Activated naive CD4-positive, alpha-beta T cell (primary cell): Measurements from ENCODE around the gene GMNC.
"Not testable (repeated sequence)": the region's sequence is repeated elsewhere in the genome, so short reads cannot be mapped to it uniquely, and the experiment has no call there.

Source experiments
- DNase-seq, 4 experiments: peaks; one replicate each; lab custom pipeline; 2025; lab: John Stamatoyannopoulos, UW

Gene GMNC

GRCh38 chr3:190862209-190863118 is at the start of gene GMNC:
TSS of gene GMNC (minus strand) at chr3:190862694. CDS start at chr3:190862615, 79 bp downstream.
- no peak for DNase-seq

- no peak for DNase-seq
These were observed 48.9 kb upstream of the GMNC start for GRCh38 chr3:190911382-190911781.

- no peak for DNase-seq
These were observed 47.4 kb upstream of the GMNC start for GRCh38 chr3:190909908-190910307.

- no peak for DNase-seq
These were observed 40.7 kb upstream of the GMNC start for GRCh38 chr3:190903156-190903555.

GRCh38 chr3:190902292-190902691 is 39.8 kb upstream of the GMNC start:
- DNase-seq = no peak

GRCh38 chr3:190892395-190892902 is 30.0 kb upstream of the GMNC start:
- DNase-seq = no peak

GRCh38 chr3:190886945-190887344 is 24.5 kb upstream of the GMNC start:
- DNase-seq = no peak

GRCh38 chr3:190883973-190884832 is 21.7 kb upstream of the GMNC start:
- no peak for DNase-seq

- DNase-seq = no peak
These were observed 20.6 kb upstream of the GMNC start for GRCh38 chr3:190883141-190883540.

- DNase-seq = no peak
These were observed 15.4 kb upstream of the GMNC start for GRCh38 chr3:190877925-190878324.

- DNase-seq = not testable (repeated sequence)
These were observed 13.9 kb upstream of the GMNC start for GRCh38 chr3:190876433-190876832.

- not testable (repeated sequence) for DNase-seq
These were observed 12.6 kb upstream of the GMNC start for GRCh38 chr3:190875061-190875460.

- no peak for DNase-seq
These were observed 7.6 kb upstream of the GMNC start for GRCh38 chr3:190870127-190870526.

GRCh38 chr3:190867071-190867470 is 4.6 kb upstream of the GMNC start:
- no peak for DNase-seq

- no peak for DNase-seq
These were observed 3.3 kb upstream of the GMNC start for GRCh38 chr3:190865828-190866227.

- no peak for DNase-seq
These were observed 2.9 kb upstream of the GMNC start for GRCh38 chr3:190865419-190865818.

- no peak for DNase-seq
These were observed 1.5 kb upstream of the GMNC start for GRCh38 chr3:190864002-190864401.

GRCh38 chr3:190863119-190863465 is 598 bp upstream of the GMNC start:
- no peak for DNase-seq

- DNase-seq = no peak
These were observed 2.0 kb downstream of the GMNC start for GRCh38 chr3:190860521-190860920.

GRCh38 chr3:190855151-190855550 is 7.3 kb downstream of the GMNC start:
- no peak for DNase-seq

GRCh38 chr3:190854062-190854461 is 8.4 kb downstream of the GMNC start:
- DNase-seq = no peak

GRCh38 chr3:190853464-190853863 is 9.0 kb downstream of the GMNC start:
- DNase-seq = no peak

GRCh38 chr3:190849607-190850006 is 12.9 kb downstream of the GMNC start:
- DNase-seq = no peak
